Subcutaneous preadipocyte (primary cell): ENCODE data around the gene VSIG10L. TPM values are rescaled to one million over a fixed set of nuclear protein-coding genes. Genes with fewer than 3 reads are reported as not detected.

ENCODE experiments used
- total RNA-seq: library from RNA; depleted of rRNA; stranded (reverse); fragments of >200 nt; gene quantifications from 2 replicates; pipeline ENCODE4 v1.2.3, GENCODE V29; 2012

The VSIG10L gene
- total RNA-seq = 0.73 and 0.98 TPM in 2 replicates

GRCh38 chr19:51341976-51342580 is at the start of gene VSIG10L:
TSS of gene VSIG10L (minus strand) at chr19:51342139. CDS start at chr19:51342124, 15 bp downstream.

GRCh38 chr19:51387924-51388389 is 46.0 kb upstream of the VSIG10L start, which contains the start of gene LIM2:
TSS of gene LIM2 (minus strand) at chr19:51387974. CDS start at chr19:51387443, 531 bp downstream.

GRCh38 chr19:51372649-51373504 is 30.9 kb upstream of the VSIG10L start, which contains the start of gene NKG7:
TSS of gene NKG7 (minus strand) at chr19:51372654. CDS start at chr19:51372535, 119 bp downstream.

GRCh38 chr19:51368366-51369282 is 26.7 kb upstream of the VSIG10L start, which contains the start of gene CLDND2:
TSS of gene CLDND2 (minus strand) at chr19:51369003. CDS start at chr19:51368577, 426 bp downstream.

GRCh38 chr19:51365965-51366388 is 24.0 kb upstream of the VSIG10L start, which contains the start of gene ETFB:
TSS of gene ETFB (minus strand) at chr19:51366388. CDS start at chr19:51366326, 62 bp downstream.

GRCh38 chr19:51311351-51312257 is 30.3 kb downstream of the VSIG10L start, which contains the start of gene IGLON5:
TSS of gene IGLON5 (plus strand) at chr19:51311644. CDS start at chr19:51311848, 204 bp downstream.

Other genes with a start within 250 kb of the VSIG10L start
- gene CTU1, start 233.7 kb downstream of the VSIG10L start, total RNA-seq = 7.6 and 7.7 TPM in 2 replicates
- under 0.01 TPM in 1 of 2 replicates, not detected in the other for gene SIGLEC9, start 217.2 kb downstream of the VSIG10L start, total RNA-seq
- gene SIGLEC7, start 199.8 kb downstream of the VSIG10L start, total RNA-seq = not detected in 2 replicates
- not detected in 2 replicates for gene CD33, start 117.1 kb downstream of the VSIG10L start, total RNA-seq
- gene SIGLECL1, start 91.1 kb downstream of the VSIG10L start, total RNA-seq = not detected in 2 replicates
- not detected in 2 replicates for gene IGLON5, start 30.5 kb downstream of the VSIG10L start, total RNA-seq
- 121 and 213 TPM in 2 replicates for gene ETFB, start 24.2 kb upstream of the VSIG10L start, total RNA-seq
- gene CLDND2, start 26.9 kb upstream of the VSIG10L start, total RNA-seq = not detected in 2 replicates
- not detected in 2 replicates for gene NKG7, start 30.5 kb upstream of the VSIG10L start, total RNA-seq
- gene LIM2, start 45.8 kb upstream of the VSIG10L start, total RNA-seq = not detected in 2 replicates
- gene C19orf84, start 48.5 kb upstream of the VSIG10L start, total RNA-seq = not detected in 2 replicates
- not detected in 2 replicates for gene SIGLEC10, start 75.5 kb upstream of the VSIG10L start, total RNA-seq
- gene SIGLEC8, start 116.3 kb upstream of the VSIG10L start, total RNA-seq = not detected in 2 replicates
- gene CEACAM18, start 136.4 kb upstream of the VSIG10L start, total RNA-seq = not detected in 2 replicates
- not detected in 2 replicates for gene SIGLEC12, start 159.7 kb upstream of the VSIG10L start, total RNA-seq
- not detected in 2 replicates for gene SIGLEC6, start 189.5 kb upstream of the VSIG10L start, total RNA-seq
- gene ZNF175, start 229.1 kb upstream of the VSIG10L start, total RNA-seq = 4.0 and 4.1 TPM in 2 replicates